Neural progenitor cell (in vitro differentiated cells): ENCODE results near the gene PPIL3.

ENCODE experiments used
- CTCF ChIP-seq: fragments of 200-600 bp; sonication (generic); IDR thresholded peaks from 2 replicates; pipeline ENCODE4 v1.5.1; 2017; ENCODE audit warnings: antibody characterized with exemption, mild to moderate bottlenecking
- EZH2 ChIP-seq: fragments of 200-600 bp; sonication (generic); IDR thresholded peaks from 2 replicates; pipeline ENCODE4 v1.6.1; 2017; ENCODE audit warnings: antibody characterized with exemption, mild to moderate bottlenecking, moderate library complexity
- EZH2phosphoT487 ChIP-seq: fragments of 200-600 bp; sonication (generic); IDR thresholded peaks from 2 replicates; pipeline ENCODE4 v1.6.1; 2017; ENCODE audit warnings: antibody characterized with exemption

- TF ChIP-seq EZH2phosphoT487 (no peak), CTCF (no peak), EZH2 (no peak)
These were observed 40.9 kb downstream of the PPIL3 start for GRCh38 chr2:200847939-200848338.
